Measurements from ENCODE around the gene NBR1. TPM values are rescaled to one million over a fixed set of nuclear protein-coding genes. Genes with fewer than 3 reads are reported as not detected.
"Not testable (repeated sequence)": the region's sequence is repeated elsewhere in the genome, so short reads cannot be mapped to it uniquely, and the experiment has no call there.

The NBR1 gene
- total RNA-seq, 1 experiment from 2014 or later, result 96.2 TPM

DNA sequence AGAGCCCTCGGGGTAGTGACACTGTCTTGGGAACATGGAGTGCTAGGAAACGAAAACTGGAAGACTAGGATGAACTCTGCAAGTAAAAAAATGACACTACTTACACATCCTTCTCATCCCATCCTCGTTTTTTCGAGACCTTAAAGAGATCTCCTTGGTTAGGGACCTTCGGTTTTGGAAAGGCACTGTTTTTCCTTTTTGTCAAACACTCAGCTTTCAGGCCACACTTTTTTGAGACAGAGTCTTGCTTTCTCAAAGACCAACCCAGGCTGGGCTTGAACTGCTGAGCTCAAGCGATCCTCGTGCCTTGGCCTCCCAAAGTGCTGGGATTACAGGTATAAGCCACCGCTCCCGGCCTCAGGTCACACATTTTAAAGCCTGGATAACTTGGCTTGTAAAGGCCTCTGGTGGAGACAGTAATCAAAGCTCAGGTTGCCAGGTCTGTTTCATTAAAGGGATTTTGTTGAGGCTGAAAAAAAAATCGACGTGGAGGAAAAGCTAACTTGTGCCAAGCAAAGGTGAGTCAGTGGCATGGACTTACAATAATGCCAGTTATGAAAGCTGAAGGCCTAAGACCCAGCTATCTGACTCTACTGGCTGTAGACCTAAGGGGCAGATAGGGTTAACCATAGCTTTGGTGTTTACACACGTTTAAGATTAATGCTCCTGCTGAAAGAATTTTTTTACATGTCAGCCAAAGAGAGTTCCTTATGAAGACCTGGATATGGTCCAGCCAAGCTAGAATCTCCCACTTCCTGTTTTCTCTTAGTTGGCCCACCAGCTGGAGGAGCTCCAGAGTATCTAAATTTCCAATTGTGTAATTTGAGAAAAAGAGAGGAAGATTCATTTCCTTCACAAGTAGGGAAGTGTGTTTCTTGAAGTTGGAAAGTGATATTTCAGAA lies 823 bp downstream of the NBR1 start:
- no peaks in the 10 kb centered on the region for H3K9me3 ChIP-seq (replicated peaks)
- peaks cover 45% of the 10 kb centered on the region for H3K4me1 ChIP-seq (replicated peaks)
- no peaks in the 10 kb centered on the region for H3K27me3 ChIP-seq (replicated peaks)
- DNase-seq (ENCODE audit: low read depth in 1 of 2, low spot score in 2 of 2), result peak; percentile 73 to 91
- H3K4me3 ChIP-seq, result peak overlapping the region; percentile 52
- H3K36me3 ChIP-seq, result peaks cover 18% of the 10 kb centered on the region
- H3K27ac ChIP-seq, result peak overlapping the region; percentile 78

DNA sequence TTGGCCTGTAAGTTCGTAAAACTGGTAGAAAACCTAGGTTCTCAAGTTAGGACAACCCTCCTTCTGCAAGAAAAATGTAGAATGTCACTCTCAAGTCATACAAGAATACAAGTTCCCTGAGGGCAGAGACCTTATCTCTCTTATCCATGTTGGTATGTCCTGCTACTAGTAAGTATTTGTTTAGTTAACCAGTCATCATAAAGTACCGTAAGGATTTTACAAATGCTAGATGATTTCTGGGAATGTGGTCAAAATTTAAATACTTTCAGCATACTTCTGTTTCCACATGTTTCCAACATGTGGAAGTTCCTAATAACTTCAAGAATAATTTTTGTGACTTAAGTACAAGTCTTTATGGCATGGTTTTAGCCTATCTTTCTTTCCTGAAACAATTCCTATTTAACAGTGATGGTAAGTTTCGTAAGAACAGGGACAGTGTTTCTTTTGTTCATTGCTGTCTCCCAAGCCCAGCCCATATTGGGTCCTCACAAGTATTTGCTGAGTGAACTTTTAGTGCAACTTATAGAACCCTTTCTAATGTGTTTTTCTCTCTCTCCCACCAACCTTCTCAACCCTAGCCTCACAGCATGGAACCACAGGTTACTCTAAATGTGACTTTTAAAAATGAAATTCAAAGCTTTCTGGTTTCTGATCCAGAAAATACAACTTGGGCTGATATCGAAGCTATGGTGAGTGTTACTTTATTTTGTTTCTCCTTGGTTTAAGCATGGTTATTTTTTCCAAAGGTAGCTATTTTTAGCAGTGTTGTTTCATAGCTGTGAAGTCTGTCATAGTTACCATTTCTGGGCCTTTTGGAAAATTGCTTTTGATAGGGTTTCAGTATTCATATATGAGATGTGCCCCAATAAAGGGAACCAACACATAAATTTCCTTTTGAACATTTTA lies 4.5 kb downstream of the NBR1 start:
- Histone ChIP-seq H3K4me1 (replicated peaks) (peaks cover 32% of the 10 kb centered on the region), H3K4me3 (no peak overlapping the region), H3K27ac (no peak overlapping the region), H3K9me3 (replicated peaks) (no peaks in the 10 kb centered on the region), H3K27me3 (replicated peaks) (no peaks in the 10 kb centered on the region), H3K36me3 (peaks cover 48% of the 10 kb centered on the region)
- DNase-seq (ENCODE audit: low read depth in 1 of 2, low spot score in 2 of 2), result peak in 1 of 2 experiments; percentile 23

DNA sequence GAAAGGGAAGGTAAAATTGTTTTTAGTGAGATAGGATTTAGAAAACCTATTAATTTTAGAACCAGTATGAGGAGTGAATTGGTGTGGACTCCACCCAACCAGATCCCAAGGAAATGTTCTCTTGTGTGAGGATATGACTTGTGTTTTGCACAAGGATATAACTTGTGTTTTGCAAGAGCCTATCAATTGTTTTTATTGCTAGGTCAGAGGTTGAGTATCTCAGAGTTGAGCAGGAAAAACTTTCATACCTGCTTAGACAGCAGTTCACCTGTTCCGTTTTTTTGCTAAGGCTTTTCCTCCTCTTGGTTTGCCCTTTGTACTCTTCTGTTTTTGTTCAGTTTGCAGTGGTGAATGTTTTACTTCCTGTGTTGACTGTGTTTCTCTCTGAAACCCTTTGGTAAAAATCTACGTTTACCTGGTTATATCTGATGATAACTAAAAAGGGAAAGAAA lies 5.1 kb downstream of the NBR1 start:
- Histone ChIP-seq H3K9me3 (replicated peaks) (no peaks in the 10 kb centered on the region), H3K27ac (no peak overlapping the region), H3K4me3 (no peak overlapping the region), H3K27me3 (replicated peaks) (no peaks in the 10 kb centered on the region), H3K4me1 (replicated peaks) (peaks cover 29% of the 10 kb centered on the region), H3K36me3 (peaks cover 52% of the 10 kb centered on the region)
- DNase-seq (ENCODE audit: low read depth in 1 of 2, low spot score in 2 of 2), result no peak

- H3K27ac ChIP-seq, result no peak overlapping the region
- no peak overlapping the region for H3K4me3 ChIP-seq
- H3K27me3 ChIP-seq (replicated peaks), result no peaks in the 10 kb centered on the region
- no peak for DNase-seq (ENCODE audit: low read depth in 1 of 2, low spot score in 2 of 2)
- H3K4me1 ChIP-seq (replicated peaks), result no peaks in the 10 kb centered on the region
- peaks cover 51% of the 10 kb centered on the region for H3K36me3 ChIP-seq
- no peaks in the 10 kb centered on the region for H3K9me3 ChIP-seq (replicated peaks)
Observed at GRCh38 chr17:43183921-43184320, 12.9 kb downstream of the NBR1 start.

DNA sequence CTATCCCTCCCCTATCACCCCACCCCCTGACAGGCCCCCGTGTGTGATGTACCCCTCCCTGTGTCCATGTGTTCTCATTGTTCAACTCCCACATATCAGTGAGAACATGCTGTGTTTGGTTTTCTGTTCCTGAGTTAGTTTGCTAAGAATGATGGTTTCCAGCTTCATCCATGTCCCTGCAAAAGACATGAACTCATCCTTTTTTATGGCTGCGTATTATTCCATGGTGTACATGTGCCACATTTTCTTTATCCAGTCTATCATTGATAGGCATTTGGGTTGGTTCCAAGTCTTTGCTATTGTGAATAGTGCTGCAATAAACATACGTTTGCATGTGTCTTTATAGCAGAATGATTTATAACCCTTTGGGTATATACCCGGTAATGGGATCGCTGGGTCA lies 15.6 kb downstream of the NBR1 start:
- H3K27me3 ChIP-seq (replicated peaks); H3K4me3 ChIP-seq; H3K9me3 ChIP-seq (replicated peaks); DNase-seq (ENCODE audit: low read depth in 1 of 2, low spot score in 2 of 2); H3K4me1 ChIP-seq (replicated peaks); H3K27ac ChIP-seq: not testable (repeated sequence)
- peaks cover 53% of the 10 kb centered on the region for H3K36me3 ChIP-seq

- H3K4me1 ChIP-seq (replicated peaks), result no peaks in the 10 kb centered on the region
- H3K27ac ChIP-seq, result no peak overlapping the region
- peaks cover 95% of the 10 kb centered on the region for H3K36me3 ChIP-seq
- H3K9me3 ChIP-seq (replicated peaks), result no peaks in the 10 kb centered on the region; the same call in 1 of the 2 replicates
- no peak overlapping the region for H3K4me3 ChIP-seq
- DNase-seq (ENCODE audit: low read depth in 1 of 2, low spot score in 2 of 2), result no peak
- H3K27me3 ChIP-seq (replicated peaks), result no peaks in the 10 kb centered on the region
Observed at GRCh38 chr17:43193251-43193650, 22.2 kb downstream of the NBR1 start.

DNA sequence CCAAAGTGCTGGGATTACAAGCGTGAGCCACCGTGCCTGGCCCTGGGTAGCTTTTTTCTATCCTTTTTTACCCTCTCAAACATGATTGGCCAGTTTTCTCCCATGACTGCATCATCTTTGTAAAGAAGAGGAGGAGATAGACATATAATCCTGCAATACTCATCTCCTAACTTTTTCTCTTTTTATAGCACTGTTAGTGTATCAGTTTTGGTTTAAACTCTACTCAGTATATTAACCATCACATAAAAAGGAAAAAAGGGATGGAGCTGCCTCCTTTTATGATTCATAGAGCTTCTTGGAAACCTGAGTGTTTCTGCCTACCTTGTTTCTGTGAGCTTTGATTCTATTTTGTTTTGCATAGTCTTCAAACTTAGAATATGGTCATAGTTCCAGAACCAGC lies 28.6 kb downstream of the NBR1 start:
- peaks cover 96% of the 10 kb centered on the region for H3K36me3 ChIP-seq
- H3K4me1 ChIP-seq (replicated peaks), result no peaks in the 10 kb centered on the region
- no peaks in the 10 kb centered on the region; the same call in 1 of the 2 replicates for H3K9me3 ChIP-seq (replicated peaks)
- H3K27ac ChIP-seq, result no peak overlapping the region
- H3K27me3 ChIP-seq (replicated peaks), result no peaks in the 10 kb centered on the region
- DNase-seq (ENCODE audit: low read depth in 1 of 2, low spot score in 2 of 2), result no peak
- H3K4me3 ChIP-seq, result no peak overlapping the region

DNA sequence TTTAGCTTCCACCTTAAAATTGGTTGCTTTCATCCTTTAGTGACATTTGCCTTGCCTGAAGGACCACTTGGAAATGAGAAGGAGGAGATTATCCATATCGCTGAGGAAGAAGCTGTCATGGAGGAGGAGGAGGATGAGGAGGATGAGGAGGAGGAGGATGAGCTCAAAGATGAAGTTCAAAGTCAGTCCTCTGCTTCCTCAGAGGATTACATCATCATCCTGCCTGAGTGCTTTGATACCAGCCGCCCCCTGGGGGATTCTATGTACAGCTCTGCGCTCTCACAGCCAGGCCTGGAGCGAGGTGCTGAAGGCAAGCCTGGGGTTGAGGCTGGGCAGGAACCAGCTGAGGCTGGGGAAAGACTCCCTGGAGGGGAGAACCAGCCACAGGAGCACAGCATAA lies 29.1 kb downstream of the NBR1 start:
- no peaks in the 10 kb centered on the region for H3K9me3 ChIP-seq (replicated peaks)
- peaks cover 93% of the 10 kb centered on the region for H3K36me3 ChIP-seq
- H3K27me3 ChIP-seq (replicated peaks), result no peaks in the 10 kb centered on the region
- H3K4me3 ChIP-seq, result no peak overlapping the region
- H3K4me1 ChIP-seq (replicated peaks), result no peaks in the 10 kb centered on the region
- no peak overlapping the region for H3K27ac ChIP-seq
- DNase-seq (ENCODE audit: low read depth in 1 of 2, low spot score in 2 of 2), result no peak

DNA sequence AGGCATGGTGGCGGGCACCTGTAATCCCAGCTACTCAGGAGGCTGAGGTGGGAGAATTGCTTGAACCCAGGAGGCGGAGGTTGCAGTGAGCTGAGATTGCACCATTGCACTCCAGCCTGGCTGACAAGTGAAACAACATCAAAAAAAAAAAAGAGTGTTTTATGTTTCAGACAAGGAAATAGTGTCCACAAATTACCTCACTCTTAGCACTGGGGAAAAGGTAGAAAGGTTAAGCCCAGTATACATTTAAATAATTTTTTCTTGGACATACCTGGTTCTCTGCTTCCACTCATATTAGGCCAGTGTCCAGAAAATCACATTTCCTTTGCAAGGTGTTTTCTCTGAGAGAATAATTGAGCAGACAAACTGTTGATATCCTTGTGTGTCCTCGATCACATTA lies 32.0 kb downstream of the NBR1 start:
- H3K36me3 ChIP-seq, result peaks cover 71% of the 10 kb centered on the region

GRCh38 chr17:43210576-43210975 lies 39.6 kb downstream of the NBR1 start:
- Histone ChIP-seq H3K36me3 (peaks cover 31% of the 10 kb centered on the region), H3K4me1 (replicated peaks) (peaks cover 19% of the 10 kb centered on the region), H3K27me3 (replicated peaks) (no peaks in the 10 kb centered on the region), H3K27ac (peak overlapping the region; percentile 72), H3K9me3 (replicated peaks) (no peaks in the 10 kb centered on the region), H3K4me3 (no peak overlapping the region)
- no peak for DNase-seq (ENCODE audit: low read depth in 1 of 2, low spot score in 2 of 2)

More for the DNA sequence above, 32.0 kb downstream of the NBR1 start:
- DNase-seq (ENCODE audit: low read depth in 1 of 2, low spot score in 2 of 2); H3K4me3 ChIP-seq; H3K27ac ChIP-seq; H3K9me3 ChIP-seq (replicated peaks); H3K4me1 ChIP-seq (replicated peaks); H3K27me3 ChIP-seq (replicated peaks): not testable (repeated sequence)

GRCh38 chr17:43211123-43211479 lies 40.1 kb downstream of the NBR1 start:
- peaks cover 19% of the 10 kb centered on the region for H3K4me1 ChIP-seq (replicated peaks)
- H3K36me3 ChIP-seq, result peaks cover 36% of the 10 kb centered on the region
- no peaks in the 10 kb centered on the region for H3K9me3 ChIP-seq (replicated peaks)
- DNase-seq (ENCODE audit: low read depth in 1 of 2, low spot score in 2 of 2), result no peak
- peak overlapping the region; percentile 72 for H3K27ac ChIP-seq
- peak overlapping the region; percentile 56 for H3K4me3 ChIP-seq
- no peaks in the 10 kb centered on the region for H3K27me3 ChIP-seq (replicated peaks)

DNA sequence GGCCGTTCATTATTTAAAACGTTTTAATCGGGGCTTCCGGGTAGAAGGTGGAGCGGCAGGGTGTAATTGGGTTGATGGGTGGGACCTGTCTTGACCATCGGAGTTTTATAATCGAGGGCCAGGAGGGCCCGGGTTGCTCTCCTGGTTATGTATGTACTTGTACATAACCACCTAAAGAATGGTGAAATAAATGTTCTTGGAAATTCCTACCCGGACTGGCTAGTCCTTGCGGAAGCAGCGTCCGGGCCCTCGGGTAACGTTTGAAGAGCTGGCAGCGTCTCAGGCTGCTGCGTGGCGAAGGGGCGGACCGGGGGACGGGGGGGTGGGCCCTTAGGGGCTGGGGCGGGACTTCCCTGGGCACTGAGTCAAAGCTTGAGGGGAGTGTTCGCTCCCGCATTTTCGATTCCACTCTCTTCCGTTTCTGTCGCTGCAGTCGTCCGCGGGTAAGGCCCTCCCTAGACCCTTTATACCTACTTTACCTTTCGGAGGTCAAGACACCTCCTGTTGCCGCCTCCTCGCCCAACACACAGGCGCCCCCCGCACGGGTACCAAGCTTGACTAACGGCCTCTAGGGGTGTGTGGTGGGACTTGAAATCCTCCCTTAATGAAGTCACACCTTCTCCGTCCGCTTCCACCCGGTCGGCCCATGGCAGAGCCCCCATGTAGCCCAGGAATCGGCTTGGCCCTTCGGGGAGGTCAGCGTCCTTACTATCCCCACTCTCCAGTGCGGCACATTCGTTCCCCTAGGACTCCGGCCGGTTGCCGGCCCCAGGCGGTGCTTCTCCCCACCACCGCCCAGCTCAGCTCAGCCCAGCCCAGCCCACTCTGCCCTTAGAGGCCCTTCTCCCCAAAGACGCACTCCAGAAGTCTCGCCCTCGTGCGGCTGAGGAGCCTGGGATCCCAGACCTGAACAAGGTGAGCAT lies 40.7 kb downstream of the NBR1 start, which contains the start of gene TMEM106A:
Gene TMEM106A, plus strand, starts transcription at position 396 of the 923 bp plus-strand sequence. CDS start 1,167 bp downstream, outside the sequence.
- Histone ChIP-seq H3K36me3 (peaks cover 42% of the 10 kb centered on the region), H3K27me3 (replicated peaks) (no peaks in the 10 kb centered on the region), H3K4me3 (peak within 1 kb of the TSS; percentile 56), H3K9me3 (replicated peaks) (no peaks in the 10 kb centered on the region), H3K4me1 (replicated peaks) (peaks cover 19% of the 10 kb centered on the region), H3K27ac (peak within 1 kb of the TSS; percentile 72)
- peak; percentile 88 to 92 for DNase-seq (ENCODE audit: low read depth in 1 of 2, low spot score in 2 of 2)
